Retina (tissue), 1 donor: ENCODE data around the gene SLC7A9.
"Not testable (repeated sequence)": the region's sequence is repeated elsewhere in the genome, so short reads cannot be mapped to it uniquely, and the experiment has no call there.

Source experiments
- DNase-seq: peaks from one replicate; pipeline ENCODE4 v3.0.0-alpha.2; 2016

Gene SLC7A9

GRCh38 chr19:32824191-32824751 lies 45.3 kb downstream of the SLC7A9 start:
- peak; percentile 47 for DNase-seq

- DNase-seq, result no peak
Measured at GRCh38 chr19:32823747-32824102, 45.8 kb downstream of the SLC7A9 start.

GRCh38 chr19:32822916-32823746 lies 46.4 kb downstream of the SLC7A9 start:
- no peak for DNase-seq

GRCh38 chr19:32819419-32820400 lies 49.9 kb downstream of the SLC7A9 start:
- DNase-seq, result no peak

GRCh38 chr19:32818536-32818935 lies 51.0 kb downstream of the SLC7A9 start:
- no peak for DNase-seq

- no peak for DNase-seq
Measured at GRCh38 chr19:32817569-32818476, 51.7 kb downstream of the SLC7A9 start.

GRCh38 chr19:32816555-32817099 lies 52.9 kb downstream of the SLC7A9 start:
- DNase-seq, result no peak

- DNase-seq, result no peak
Measured at GRCh38 chr19:32814624-32815023, 54.9 kb downstream of the SLC7A9 start.

- DNase-seq, result no peak
Measured at GRCh38 chr19:32813862-32814425, 55.6 kb downstream of the SLC7A9 start.

- no peak for DNase-seq
Measured at GRCh38 chr19:32812571-32812970, 57.0 kb downstream of the SLC7A9 start.

GRCh38 chr19:32812036-32812435 lies 57.5 kb downstream of the SLC7A9 start:
- DNase-seq, result no peak

- DNase-seq, result no peak
Measured at GRCh38 chr19:32811151-32811550, 58.4 kb downstream of the SLC7A9 start.

- DNase-seq, result no peak
Measured at GRCh38 chr19:32810452-32810851, 59.1 kb downstream of the SLC7A9 start.

- no peak for DNase-seq
Measured at GRCh38 chr19:32809754-32810153, 59.8 kb downstream of the SLC7A9 start.

- no peak for DNase-seq
Measured at GRCh38 chr19:32809254-32809653, 60.3 kb downstream of the SLC7A9 start.

- no peak for DNase-seq
Measured at GRCh38 chr19:32808236-32808635, 61.3 kb downstream of the SLC7A9 start.

- no peak for DNase-seq
Measured at GRCh38 chr19:32802840-32803239, 66.7 kb downstream of the SLC7A9 start.

GRCh38 chr19:32800754-32801153 lies 68.8 kb downstream of the SLC7A9 start:
- DNase-seq, result no peak

GRCh38 chr19:32800191-32800590 lies 69.4 kb downstream of the SLC7A9 start:
- DNase-seq, result no peak

GRCh38 chr19:32798201-32798600 lies 71.4 kb downstream of the SLC7A9 start:
- DNase-seq, result no peak

GRCh38 chr19:32789429-32789828 lies 80.1 kb downstream of the SLC7A9 start:
- no peak for DNase-seq

GRCh38 chr19:32787895-32788294 lies 81.7 kb downstream of the SLC7A9 start:
- not testable (repeated sequence) for DNase-seq
